Measurements from ENCODE around the gene GRIP2.

- TF ChIP-seq, protein P1, sequence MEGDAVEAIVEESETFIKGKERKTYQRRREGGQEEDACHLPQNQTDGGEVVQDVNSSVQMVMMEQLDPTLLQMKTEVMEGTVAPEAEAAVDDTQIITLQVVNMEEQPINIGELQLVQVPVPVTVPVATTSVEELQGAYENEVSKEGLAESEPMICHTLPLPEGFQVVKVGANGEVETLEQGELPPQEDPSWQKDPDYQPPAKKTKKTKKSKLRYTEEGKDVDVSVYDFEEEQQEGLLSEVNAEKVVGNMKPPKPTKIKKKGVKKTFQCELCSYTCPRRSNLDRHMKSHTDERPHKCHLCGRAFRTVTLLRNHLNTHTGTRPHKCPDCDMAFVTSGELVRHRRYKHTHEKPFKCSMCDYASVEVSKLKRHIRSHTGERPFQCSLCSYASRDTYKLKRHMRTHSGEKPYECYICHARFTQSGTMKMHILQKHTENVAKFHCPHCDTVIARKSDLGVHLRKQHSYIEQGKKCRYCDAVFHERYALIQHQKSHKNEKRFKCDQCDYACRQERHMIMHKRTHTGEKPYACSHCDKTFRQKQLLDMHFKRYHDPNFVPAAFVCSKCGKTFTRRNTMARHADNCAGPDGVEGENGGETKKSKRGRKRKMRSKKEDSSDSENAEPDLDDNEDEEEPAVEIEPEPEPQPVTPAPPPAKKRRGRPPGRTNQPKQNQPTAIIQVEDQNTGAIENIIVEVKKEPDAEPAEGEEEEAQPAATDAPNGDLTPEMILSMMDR (IDR thresholded peaks at IDR 0.05; ENCODE audit: insufficient read depth, low read depth, low read length): no peak
- TF ChIP-seq EZH2 (IDR thresholded peaks at IDR 0.05; ENCODE audit: insufficient read depth, low read length): no peak
Measured at GRCh38 chr3:14521611-14522010, 18.5 kb downstream of the GRIP2 start.

Data from astrocyte (in vitro differentiated cells and primary cell).